GM23338 (cell line): ENCODE measurements around the gene NAA16.

ENCODE experiments used
- CREB1 ChIP-seq: fragments of 250-450 bp; sonication (Bioruptor Pico); IDR thresholded peaks from 2 replicates; pipeline ENCODE4 v1.5.0; 2020; ENCODE audit warnings: low read depth, mild to moderate bottlenecking, moderate library complexity
- EZH2 ChIP-seq: fragments of 200-600 bp; sonication (generic); IDR thresholded peaks from one replicate; pipeline ENCODE4 v1.8.0; 2017; ENCODE audit warnings: antibody characterized with exemption, mild to moderate bottlenecking, low read depth; ENCODE audit not compliant: unreplicated experiment
- EZH2phosphoT487 ChIP-seq: fragments of 200-600 bp; sonication (generic); IDR thresholded peaks from one replicate; pipeline ENCODE4 v1.8.1; 2018; ENCODE audit warnings: antibody characterized with exemption; ENCODE audit not compliant: unreplicated experiment
- POLR2AphosphoS5 ChIP-seq: IDR thresholded peaks from 2 replicates; pipeline ENCODE4 v1.6.1; 2016; ENCODE audit warnings: antibody characterized with exemption, low read depth
- REST ChIP-seq: IDR thresholded peaks from one replicate; pipeline ENCODE4 v1.6.1; 2018; ENCODE audit warnings: antibody characterized with exemption; ENCODE audit not compliant: unreplicated experiment
- ZNF114 ChIP-seq: fragments of 250-450 bp; sonication (Bioruptor Pico); IDR thresholded peaks from 2 replicates; pipeline ENCODE4 v1.5.0; 2020; ENCODE audit warnings: mild to moderate bottlenecking, moderate library complexity
- ZNF331 ChIP-seq: fragments of 250-450 bp; sonication (Bioruptor Pico); IDR thresholded peaks from 2 replicates; pipeline ENCODE4 v1.5.0; 2020; ENCODE audit warnings: low read depth, mild to moderate bottlenecking, moderate library complexity
- TF ChIP-seq, protein P1 (sequence below), 2 experiments: fragments of 200-600 bp in 1 of 2; sonication (generic) in 1 of 2; conservative IDR thresholded peaks; 2 replicates each; pipeline versions ENCODE4 v1.5.1 to v1.6.1; 2016 to 2017; ENCODE audit warnings: antibody characterized with exemption in 2 of 2, low read depth in 2 of 2, mild to moderate bottlenecking in 2 of 2, moderate library complexity in 1 of 2
- TF ChIP-seq, protein P2 (sequence below): fragments of 250-450 bp; sonication (Bioruptor Pico); IDR thresholded peaks from 2 replicates; pipeline ENCODE4 v1.5.0; 2020; ENCODE audit warnings: mild to moderate bottlenecking, moderate library complexity
- TF ChIP-seq, protein P3 (sequence below): IDR thresholded peaks from 2 replicates; pipeline ENCODE4 v1.6.1; 2016; ENCODE audit warnings: antibody characterized with exemption

- TF ChIP-seq, protein P1, sequence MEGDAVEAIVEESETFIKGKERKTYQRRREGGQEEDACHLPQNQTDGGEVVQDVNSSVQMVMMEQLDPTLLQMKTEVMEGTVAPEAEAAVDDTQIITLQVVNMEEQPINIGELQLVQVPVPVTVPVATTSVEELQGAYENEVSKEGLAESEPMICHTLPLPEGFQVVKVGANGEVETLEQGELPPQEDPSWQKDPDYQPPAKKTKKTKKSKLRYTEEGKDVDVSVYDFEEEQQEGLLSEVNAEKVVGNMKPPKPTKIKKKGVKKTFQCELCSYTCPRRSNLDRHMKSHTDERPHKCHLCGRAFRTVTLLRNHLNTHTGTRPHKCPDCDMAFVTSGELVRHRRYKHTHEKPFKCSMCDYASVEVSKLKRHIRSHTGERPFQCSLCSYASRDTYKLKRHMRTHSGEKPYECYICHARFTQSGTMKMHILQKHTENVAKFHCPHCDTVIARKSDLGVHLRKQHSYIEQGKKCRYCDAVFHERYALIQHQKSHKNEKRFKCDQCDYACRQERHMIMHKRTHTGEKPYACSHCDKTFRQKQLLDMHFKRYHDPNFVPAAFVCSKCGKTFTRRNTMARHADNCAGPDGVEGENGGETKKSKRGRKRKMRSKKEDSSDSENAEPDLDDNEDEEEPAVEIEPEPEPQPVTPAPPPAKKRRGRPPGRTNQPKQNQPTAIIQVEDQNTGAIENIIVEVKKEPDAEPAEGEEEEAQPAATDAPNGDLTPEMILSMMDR (conservative IDR thresholded peaks at IDR 0.05; ENCODE audit: low read depth in 2 of 2), result no peak
- TF ChIP-seq REST, result no peak
- no peak for TF ChIP-seq POLR2AphosphoS5
- no peak for TF ChIP-seq CREB1 (CRISPR knock-in tag)
- TF ChIP-seq EZH2phosphoT487, result no peak
- TF ChIP-seq EZH2, result no peak
- no peak for TF ChIP-seq ZNF114 (CRISPR knock-in tag)
- TF ChIP-seq, protein P2, sequence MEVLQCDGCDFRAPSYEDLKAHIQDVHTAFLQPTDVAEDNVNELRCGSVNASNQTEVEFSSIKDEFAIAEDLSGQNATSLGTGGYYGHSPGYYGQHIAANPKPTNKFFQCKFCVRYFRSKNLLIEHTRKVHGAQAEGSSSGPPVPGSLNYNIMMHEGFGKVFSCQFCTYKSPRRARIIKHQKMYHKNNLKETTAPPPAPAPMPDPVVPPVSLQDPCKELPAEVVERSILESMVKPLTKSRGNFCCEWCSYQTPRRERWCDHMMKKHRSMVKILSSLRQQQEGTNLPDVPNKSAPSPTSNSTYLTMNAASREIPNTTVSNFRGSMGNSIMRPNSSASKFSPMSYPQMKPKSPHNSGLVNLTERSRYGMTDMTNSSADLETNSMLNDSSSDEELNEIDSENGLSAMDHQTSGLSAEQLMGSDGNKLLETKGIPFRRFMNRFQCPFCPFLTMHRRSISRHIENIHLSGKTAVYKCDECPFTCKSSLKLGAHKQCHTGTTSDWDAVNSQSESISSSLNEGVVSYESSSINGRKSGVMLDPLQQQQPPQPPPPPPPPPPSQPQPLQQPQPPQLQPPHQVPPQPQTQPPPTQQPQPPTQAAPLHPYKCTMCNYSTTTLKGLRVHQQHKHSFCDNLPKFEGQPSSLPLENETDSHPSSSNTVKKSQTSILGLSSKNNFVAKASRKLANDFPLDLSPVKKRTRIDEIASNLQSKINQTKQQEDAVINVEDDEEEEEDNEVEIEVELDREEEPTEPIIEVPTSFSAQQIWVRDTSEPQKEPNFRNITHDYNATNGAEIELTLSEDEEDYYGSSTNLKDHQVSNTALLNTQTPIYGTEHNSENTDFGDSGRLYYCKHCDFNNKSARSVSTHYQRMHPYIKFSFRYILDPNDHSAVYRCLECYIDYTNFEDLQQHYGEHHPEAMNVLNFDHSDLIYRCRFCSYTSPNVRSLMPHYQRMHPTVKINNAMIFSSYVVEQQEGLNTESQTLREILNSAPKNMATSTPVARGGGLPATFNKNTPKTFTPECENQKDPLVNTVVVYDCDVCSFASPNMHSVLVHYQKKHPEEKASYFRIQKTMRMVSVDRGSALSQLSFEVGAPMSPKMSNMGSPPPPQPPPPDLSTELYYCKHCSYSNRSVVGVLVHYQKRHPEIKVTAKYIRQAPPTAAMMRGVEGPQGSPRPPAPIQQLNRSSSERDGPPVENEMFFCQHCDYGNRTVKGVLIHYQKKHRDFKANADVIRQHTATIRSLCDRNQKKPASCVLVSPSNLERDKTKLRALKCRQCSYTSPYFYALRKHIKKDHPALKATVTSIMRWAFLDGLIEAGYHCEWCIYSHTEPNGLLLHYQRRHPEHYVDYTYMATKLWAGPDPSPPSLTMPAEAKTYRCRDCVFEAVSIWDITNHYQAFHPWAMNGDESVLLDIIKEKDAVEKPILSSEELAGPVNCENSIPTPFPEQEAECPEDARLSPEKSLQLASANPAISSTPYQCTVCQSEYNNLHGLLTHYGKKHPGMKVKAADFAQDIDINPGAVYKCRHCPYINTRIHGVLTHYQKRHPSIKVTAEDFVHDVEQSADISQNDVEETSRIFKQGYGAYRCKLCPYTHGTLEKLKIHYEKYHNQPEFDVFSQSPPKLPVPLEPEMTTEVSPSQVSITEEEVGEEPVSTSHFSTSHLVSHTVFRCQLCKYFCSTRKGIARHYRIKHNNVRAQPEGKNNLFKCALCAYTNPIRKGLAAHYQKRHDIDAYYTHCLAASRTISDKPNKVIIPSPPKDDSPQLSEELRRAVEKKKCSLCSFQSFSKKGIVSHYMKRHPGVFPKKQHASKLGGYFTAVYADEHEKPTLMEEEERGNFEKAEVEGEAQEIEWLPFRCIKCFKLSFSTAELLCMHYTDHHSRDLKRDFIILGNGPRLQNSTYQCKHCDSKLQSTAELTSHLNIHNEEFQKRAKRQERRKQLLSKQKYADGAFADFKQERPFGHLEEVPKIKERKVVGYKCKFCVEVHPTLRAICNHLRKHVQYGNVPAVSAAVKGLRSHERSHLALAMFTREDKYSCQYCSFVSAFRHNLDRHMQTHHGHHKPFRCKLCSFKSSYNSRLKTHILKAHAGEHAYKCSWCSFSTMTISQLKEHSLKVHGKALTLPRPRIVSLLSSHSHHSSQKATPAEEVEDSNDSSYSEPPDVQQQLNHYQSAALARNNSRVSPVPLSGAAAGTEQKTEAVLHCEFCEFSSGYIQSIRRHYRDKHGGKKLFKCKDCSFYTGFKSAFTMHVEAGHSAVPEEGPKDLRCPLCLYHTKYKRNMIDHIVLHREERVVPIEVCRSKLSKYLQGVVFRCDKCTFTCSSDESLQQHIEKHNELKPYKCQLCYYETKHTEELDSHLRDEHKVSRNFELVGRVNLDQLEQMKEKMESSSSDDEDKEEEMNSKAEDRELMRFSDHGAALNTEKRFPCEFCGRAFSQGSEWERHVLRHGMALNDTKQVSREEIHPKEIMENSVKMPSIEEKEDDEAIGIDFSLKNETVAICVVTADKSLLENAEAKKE (CRISPR knock-in tag), result no peak
- TF ChIP-seq ZNF331 (CRISPR knock-in tag), result no peak
- TF ChIP-seq, protein P3, sequence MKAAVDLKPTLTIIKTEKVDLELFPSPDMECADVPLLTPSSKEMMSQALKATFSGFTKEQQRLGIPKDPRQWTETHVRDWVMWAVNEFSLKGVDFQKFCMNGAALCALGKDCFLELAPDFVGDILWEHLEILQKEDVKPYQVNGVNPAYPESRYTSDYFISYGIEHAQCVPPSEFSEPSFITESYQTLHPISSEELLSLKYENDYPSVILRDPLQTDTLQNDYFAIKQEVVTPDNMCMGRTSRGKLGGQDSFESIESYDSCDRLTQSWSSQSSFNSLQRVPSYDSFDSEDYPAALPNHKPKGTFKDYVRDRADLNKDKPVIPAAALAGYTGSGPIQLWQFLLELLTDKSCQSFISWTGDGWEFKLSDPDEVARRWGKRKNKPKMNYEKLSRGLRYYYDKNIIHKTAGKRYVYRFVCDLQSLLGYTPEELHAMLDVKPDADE, result no peak
Measured at GRCh38 chr13:41394166-41394565, 83.1 kb downstream of the NAA16 start.
